Retina (tissue), 1 donor: ENCODE measurements around the gene BTBD9.

Experiments
- DNase-seq: peaks from one replicate; pipeline ENCODE4 v3.0.0-alpha.2; 2016

Gene BTBD9

DNA sequence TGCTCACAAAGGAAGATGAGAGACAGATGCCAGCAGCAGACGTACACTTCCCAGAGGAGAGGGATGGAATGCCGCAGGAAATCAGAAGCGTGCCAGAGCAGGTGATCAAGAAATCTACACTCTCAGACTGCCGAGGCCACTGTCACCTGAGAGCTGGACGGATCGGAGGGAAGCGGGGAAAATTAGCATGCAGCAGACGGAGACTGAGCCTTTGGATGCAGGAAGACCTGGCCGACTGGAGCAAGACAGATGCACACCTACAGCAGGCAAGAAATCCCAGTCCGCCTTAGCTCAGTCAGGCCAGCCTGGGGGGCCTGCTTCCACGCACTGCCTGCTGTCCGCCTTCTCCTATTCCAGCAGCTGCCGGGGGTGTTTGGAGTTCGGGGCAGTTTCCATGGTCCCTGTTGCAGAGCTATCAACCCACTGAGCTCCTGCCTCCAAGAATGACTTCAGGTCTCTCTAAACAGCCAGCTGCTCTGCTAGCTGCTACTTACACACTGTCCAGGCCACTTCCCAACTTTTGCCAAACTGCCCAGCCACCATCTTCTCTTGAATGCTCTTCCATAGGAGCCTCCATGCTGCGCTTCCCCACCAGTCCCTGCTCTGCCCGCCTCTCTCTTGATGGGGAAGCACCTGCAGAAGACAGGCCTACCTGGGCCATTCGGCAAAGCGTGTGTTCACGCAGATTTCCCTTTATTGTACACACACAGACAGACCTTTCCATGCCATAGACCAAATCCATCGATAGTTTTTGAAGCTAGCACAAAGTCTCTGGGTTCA, 451.7 kb downstream of the BTBD9 start:
- DNase-seq: no peak

DNA sequence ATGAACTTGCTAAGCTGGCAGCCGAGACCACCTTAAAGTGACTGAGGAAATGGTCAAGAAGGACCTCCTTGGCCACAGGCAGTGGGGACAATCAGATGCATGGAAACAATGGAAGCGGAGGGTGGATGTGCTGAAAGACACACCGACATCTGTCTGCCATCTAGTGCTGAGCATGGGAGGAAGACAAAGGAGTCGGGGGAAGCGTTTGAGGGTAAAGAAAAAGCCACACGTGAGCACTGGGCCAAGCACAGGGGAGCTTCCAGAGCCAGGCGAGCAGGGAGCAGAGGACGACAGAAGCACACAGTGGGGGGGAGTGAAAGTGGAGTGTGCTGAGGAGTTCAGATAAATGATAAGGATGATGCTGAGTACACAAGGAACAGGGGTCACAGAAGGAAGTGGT, 452.4 kb downstream of the BTBD9 start:
- no peak for DNase-seq

DNA sequence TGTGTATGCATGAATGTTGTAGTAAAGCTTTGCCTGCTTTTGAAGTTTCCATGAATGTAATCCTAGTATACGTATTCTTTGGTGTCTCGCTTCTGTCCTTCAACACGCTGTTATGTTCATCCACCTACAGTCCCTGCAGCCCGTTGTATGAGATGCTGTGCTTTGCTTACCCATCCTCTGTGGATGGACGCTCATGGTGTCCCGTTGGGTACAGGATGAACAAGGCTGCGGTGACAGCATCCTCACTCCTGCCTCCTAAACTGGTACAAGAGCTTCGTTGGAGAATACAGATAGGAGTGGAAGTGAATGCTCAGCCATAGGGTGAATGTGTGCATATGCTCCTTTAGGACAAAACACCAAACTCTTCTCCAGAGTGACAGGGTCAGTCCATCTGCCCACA, 454.0 kb downstream of the BTBD9 start:
- DNase-seq: no peak

DNA sequence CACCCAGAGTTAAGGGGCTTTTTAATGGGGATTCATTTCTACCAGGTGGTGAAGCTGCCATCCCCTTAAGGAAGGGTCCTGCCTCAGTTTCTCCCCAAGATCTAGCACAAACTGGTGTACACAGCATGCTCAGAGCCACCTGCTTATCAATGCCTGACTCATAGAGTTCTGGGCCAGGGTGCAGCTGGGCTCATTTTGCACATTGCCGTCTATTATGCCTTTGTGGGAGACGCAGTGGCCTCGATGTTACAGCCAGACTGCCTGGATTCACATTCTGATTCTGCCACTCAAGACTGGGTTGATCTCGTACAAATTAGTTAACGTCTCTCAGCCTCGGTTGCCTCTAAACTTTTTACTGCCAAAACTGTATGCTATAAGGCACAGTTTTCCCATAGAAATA, 454.5 kb downstream of the BTBD9 start:
- DNase-seq: no peak

DNA sequence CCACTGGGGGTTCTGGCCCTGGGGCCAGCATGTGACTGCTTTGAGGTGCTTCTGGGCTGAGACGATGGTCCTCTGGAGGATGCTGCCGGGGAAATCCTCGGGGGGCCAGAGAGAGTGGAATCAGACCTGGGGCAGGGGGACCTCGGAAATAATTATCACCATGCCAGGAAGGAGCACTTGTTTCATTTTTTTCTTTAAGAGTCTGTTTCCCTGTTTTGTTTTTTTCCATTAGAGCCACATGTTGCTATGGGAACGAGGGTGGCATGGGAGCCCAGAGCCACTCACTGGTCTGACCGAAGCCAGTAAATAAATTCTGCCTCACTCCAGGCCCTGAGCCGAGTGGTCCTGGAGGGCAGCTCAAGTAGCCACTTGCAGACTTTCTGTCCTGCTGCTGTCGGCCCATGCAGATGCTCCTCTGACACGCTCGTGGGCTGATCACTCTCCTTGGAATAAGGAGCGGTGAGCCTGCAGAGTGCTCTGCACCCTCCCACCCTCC, 455.1 kb downstream of the BTBD9 start:
- no peak for DNase-seq

DNA sequence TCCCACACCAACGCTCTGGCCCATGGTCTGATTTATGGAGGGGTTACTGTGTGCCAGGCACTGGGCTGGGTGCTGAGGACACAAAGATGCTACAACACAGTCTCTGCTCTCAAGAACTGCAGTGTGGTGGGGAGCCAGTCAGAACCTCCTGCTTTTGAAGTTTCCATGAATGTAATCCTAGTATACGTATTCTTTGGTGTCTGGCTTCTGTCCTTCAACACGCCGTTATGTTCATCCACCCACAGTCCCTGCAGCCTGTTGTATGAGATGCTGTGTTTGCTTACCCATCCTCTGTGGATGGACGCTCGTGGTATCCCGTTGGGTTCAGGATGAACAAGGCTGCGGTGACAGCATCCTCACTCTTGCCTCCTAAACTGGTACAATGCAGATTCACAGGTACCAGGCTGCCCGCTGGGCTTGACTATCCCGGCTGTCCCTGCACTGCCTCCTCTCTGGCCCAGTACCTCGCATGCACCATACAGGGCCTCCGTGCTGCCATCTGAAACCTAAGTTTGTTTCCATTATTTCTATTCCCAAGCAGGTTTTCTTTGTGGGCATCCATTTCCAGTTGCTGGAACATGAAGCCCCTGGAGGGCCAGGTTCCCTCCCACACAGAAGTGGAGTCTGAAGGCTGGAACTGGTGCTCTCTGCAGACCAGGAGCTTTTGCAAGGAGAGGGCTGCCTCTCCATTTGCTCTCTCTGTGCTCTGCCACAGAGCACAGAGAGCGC, 455.7 kb downstream of the BTBD9 start:
- no peak for DNase-seq

DNA sequence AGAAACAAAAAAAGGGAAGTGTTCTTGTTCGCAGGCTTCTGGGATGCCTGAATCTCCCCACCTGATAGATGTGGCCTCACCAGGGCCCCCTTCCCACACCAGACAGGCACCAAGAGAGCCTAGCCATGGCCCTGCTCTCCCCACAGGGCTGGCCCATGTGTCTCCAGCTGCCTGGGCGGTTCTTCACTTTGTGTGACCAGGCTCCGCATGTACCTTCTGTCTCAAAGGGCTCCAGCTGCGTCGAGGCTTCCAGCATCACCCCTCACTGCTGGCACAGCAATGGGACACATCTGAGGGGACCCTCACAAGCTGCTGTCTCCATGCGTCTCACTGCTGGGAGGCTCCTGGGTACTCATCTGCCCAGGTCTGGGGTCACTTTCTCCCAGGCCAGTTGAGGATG, 457.3 kb downstream of the BTBD9 start:
- DNase-seq: no peak

DNA sequence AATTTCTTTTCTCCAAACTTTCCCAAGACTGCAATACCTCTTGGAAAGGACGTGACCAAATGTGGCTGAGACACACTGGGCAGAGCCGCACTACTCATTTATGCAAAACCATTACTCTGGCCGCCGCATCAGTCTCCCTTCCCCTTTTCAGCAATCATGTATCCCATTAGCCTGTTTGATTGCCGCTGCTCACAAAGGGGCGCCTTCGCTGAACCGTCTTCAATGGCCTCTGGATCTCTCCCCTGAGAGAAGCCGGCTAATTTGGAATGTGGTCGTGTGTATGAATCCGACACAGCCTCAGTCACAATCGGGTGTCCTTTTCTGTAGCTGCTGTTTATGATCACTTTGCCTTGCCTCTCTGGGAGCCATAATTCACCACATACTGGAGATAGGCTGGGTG, 459.1 kb downstream of the BTBD9 start:
- peak; percentile 64 for DNase-seq

DNA sequence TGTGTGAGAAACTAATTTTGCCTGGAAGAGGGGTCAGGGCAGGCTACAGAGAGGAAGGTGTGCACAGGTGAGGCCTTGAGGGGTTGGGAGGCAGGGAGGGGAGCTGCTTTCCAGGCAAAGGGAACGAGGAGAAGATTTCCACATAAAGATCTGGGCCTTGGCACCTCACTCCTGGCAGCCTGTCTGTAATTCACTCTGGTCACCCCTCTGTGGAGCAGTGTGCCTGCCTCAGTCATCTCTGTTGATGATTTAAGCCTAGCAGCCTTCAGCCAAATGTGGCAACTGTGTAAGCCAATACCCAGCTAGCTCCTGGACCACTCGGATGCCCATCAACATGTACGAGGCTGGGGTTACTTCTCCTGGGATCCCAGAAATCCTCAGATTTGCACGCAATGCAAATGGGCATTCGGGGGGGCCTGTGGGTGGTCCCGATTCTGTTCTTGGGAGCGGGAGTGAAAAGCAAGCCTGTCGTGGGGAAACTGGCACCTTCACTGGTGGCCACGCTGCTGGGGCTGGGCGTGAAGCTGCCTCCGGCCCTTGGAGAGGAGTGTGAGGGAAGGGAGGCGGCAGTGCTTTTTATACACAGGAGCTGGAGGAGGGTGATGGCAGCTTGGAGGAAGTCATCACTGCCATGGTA, 459.8 kb downstream of the BTBD9 start:
- no peak for DNase-seq

DNA sequence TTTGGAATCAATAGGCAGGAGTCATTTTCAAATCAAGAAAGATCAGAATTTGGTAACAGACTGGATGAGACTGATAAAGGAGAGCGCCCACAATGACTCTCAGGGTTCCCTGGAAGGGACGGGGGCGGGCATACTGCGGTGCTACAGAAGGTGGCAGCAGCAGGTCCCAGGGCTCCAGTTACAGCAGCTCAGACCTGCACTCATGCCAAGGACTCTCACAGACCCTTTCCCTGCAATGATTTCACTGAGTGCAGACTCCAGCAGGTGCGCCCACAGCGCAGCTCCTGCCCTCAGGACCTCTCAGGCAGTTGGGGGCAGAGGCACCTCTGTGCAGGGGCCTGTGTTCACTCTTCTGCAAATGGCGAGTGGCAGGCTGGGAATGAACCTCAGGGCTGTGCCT, 460.4 kb downstream of the BTBD9 start:
- no peak for DNase-seq

DNA sequence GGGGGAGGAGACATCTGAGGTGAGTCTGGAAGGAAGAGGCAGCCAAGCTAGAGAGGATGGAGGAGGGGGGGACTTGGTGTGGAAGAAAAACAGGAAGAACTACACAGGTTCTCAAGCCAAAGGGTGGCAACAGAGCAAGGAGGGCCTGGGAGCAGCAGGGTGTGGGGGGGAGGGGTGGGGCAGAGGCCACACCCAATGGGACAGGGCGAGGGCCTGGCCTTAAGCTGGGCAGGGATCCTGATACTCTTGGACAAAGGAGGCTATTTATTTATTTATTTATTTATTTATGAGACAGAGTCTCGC, 461.2 kb downstream of the BTBD9 start:
- no peak for DNase-seq

DNA sequence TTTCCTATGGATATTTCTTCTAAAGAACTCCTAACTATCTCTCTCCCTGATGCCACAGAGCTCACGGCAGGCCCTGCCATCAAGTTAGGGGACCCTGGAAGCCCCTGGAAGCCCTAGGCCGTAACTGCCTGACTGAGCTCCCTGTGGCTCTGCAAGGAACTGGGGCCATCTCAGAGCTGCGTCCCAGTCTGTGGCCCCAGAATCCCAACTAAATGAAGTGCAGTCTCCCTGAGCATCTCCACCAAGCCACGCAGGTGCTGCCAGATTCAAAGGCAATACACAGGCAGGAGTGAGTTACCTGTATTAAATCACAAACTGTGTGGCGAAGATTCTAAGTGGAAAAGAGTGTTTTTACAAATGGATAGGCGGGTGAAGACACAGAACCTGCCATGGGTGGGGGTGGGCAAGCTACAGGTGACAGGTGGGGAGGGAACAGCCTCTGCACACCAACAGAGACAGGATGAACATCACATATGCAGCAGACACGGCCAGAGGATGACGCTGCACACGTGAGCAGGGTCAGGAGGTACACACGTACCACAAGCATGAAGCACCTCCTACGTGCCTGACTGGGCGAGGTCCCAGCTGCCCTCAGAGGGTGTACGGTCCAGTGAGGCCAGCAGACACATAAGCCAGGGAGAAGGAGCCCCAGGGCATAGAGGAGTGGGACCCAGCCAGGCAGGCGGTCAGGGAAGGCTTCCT, 461.7 kb downstream of the BTBD9 start:
- no peak for DNase-seq

DNA sequence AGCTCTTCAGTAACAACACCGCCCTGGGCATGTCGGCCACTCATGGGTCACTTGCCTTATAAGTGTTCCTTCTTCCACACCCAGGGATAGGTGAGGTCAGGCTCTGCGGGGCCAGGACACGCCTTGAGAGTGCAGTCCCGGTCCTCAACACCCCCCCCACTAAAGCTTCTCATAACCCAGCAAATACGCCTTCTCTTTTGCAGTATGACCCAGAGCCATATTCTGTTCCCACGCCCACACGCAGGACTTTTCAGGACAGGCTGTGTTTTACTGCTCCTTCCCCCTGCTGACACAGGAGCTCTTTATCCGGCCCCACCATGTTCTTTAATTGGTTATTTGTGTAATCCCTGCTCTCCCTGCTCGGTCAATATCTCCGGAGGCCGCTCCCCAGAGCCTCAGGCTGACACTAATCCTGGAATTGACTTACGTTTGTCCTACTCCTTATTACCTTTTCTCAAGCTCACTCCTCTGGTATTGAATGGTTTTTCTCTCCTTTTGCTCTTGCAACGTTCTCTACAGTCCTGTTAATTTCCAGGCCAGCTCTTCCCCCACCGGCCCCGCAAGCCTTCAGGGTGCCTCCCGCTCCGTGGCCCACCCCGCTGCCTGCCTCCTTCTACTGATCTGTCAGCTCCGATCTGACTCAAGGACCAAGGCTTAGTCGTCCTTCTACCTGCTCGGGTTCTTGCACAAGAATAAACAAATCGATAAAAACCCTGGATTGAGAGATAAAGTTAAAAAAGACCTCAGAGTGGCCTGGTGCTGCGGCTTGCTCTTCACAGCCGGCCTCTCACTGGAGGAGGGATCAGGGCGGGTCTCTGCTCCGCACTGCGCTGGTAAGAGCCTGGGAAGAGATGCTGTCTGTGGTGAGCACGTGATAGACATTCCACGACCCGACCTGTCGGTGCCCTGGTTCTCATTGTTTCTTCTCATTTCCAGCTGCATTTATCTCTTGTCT, 462.7 kb downstream of the BTBD9 start:
- DNase-seq: peak; percentile 85

DNA sequence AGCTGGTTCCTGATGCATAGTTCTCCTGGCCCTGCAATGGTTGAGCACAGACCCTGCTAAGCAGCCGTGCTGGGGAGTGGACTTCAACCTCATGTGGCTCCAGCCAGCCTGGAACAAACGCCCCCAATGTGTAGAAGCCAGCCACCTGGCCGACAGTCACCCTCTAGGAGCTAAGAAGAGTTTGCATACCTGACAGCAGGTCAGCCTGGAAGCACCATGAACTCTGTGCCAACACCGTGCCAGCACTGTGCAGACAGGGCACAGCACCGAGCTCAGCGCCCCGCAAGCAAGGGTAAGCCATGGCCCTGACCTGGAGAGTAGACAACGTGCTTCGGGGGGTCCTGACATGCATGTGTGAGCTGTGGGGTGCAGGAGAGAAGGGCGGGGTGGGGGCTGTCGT, 463.9 kb downstream of the BTBD9 start:
- no peak for DNase-seq

DNA sequence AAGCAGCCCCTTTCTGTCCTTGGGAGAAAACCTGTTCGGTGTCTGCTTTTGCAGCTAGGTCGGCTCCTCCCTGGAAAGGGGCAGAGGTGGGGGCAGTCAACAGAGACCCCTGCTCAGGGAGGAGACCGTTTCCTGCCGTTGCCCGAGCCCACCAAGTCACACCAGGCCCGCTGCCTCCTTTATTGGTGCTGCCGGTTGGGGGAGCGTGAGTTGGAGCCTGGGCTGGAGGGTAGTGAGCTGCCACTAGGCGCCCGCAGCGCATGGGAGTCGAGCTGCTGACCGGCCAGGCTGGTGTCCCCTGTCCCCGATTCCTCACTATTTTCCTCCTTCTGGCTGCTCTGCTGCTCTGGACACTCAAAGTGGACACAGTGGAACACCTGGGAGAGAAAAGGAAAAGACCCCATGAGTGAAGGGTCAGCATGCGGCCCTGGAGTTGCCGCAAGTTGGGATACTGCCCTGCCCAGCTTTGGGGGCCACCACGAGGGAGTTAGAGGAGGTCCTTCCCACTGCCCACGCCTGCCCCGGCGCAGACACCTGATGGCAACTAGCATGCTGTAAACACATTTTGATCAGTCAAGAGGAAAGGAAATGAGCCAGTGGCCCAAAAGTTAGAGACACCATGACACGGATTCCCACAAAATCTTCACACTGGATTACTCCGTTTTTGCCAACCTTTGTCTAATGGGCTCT, 464.8 kb downstream of the BTBD9 start:
- DNase-seq: no peak

DNA sequence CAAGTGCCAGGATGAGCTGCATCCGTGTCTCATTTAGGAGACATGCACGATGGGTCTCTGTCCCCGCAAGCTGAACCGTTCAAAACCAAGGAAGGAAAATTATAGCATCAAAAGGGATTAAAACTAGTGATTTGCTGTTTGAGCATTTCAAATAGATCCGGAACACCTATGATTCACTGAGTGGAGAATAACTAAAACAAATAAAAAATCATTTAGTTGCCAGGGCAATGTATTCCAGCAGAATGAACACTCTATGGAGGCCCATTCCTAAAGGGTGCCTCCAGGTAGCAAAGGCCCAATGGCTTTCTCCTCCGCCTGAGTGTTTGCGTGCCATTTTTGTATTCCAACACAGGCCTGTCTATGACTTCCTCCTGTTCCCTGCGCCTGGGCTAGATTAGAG, 465.4 kb downstream of the BTBD9 start:
- no peak for DNase-seq

DNA sequence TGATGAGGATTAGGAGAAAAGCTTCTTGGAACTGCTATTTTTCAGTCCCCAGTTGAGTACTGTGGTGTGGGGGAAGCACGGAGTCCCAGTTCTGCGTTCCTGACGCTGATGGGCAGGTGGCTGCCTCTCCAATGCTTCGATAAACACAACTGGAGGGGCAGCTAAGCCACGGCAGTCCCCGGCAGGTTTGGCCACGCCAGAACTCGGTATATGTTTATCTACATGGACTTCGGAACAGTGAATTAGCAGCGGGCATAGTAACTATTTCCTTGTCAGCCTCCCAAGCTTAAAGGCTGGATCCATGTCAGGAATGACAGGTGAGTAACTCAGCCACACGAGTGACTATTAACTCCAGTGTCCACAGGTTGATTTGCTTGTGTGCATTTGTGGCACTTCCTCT, 465.8 kb downstream of the BTBD9 start:
- no peak for DNase-seq

DNA sequence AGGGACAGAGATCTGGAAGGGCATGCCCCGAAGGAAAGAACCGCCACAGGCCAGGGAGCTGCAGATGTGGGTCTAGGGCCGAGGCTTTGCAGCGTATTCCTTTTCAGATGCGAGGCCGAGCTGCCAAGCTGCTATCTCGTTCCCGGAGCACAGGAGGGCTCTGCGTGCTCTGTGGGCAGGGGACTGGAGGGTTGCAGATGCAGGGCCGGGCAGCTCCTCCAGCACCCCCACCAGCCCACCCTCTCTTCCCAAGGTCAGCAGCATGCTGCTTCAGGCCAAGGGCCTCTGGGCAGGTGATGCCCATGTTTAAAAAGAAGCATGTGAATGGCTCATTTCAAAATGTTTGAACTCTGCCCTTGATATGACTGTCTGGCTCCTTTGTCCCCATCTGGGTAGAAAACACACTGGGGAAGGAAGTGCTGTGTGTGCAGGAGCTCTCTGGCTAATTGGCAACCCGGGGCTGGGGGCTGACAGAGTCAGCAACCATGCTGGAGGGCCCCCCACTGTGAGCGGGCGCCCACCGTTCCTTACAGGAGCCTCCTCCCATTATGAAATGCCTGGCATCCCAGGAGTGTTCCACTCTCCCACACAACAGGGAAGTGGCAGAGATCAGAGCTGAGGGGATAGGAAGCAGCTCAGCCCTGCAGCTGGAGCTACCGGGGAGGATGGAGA, 466.9 kb downstream of the BTBD9 start:
- peak; percentile 58 for DNase-seq

DNA sequence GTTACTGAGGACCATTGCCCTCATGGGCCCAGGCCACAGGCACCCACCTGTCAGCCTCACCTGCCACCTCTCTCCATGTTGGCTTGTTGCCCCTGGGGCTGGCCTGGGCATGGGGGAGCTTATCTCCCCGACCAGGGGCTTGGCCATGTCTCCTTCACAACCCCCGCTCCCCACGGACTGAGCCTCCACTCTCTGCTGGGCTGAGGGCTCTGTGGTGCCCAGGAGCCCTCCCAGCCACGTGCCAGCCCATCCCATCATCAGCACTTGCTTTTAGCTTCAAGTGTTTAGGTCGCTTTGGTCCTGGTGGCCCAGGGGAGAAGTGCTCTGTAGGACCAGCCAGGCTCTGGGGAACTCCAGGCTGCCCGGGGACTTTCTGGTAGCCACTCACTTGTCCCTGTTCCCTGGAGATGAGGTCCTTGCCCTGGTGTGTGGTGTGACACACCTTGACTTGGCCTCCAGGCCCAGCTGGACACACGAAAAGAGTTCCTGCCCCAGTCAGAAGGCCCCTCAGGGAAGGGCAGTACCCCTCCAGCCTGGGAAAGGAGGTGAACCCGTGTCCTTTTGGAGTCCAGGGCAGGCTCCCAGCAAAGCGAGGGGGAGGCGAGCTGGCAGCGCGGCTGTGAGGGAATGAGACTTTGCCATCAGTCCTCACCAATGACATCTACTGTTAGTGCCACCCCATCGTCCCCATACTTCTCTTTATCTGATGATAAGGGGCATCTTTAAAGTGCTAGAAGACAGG, 467.6 kb downstream of the BTBD9 start:
- DNase-seq: peak; percentile 38

DNA sequence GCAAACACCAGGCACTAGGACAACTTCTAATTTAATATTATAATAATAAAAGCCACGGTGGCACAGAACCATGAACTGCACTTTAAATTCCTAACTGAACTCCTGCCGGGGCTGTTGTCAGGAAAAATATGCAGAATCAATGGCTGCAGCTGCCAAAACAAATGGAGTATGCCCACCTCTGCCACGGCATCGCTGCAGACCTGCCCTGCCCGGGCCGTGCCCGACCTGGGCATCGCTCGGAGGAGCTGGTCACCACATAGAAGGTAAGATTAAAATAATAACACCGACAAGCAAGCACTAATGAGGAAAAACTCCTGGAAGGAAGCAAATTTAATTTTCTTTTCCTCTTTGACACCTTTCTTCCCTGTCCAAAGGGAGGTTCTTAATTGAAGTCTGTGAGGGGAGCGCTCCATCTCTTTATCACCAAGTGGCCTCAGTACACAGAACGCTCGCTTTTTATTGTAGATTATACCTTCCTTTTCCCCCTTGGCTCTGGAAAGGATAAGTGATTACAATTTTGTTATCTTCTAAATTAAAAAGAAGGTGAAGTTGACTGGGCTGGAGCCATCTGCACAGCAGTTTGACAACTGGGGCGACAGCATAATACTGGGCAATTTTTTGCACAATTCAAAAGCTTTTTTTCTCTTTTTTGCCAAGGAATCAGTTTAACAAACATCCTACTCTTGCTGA, 468.9 kb downstream of the BTBD9 start:
- DNase-seq: no peak
